ENCODE results near the gene LSS. TPM values are rescaled to one million over a fixed set of nuclear protein-coding genes. Genes with fewer than 3 reads are reported as not detected.

LSS gene
- total and polyA plus RNA-seq, 2 donors (not counting 3 experiments of a cell fraction or from before 2014, with no cell fraction given): 120 to 141 TPM

DNA sequence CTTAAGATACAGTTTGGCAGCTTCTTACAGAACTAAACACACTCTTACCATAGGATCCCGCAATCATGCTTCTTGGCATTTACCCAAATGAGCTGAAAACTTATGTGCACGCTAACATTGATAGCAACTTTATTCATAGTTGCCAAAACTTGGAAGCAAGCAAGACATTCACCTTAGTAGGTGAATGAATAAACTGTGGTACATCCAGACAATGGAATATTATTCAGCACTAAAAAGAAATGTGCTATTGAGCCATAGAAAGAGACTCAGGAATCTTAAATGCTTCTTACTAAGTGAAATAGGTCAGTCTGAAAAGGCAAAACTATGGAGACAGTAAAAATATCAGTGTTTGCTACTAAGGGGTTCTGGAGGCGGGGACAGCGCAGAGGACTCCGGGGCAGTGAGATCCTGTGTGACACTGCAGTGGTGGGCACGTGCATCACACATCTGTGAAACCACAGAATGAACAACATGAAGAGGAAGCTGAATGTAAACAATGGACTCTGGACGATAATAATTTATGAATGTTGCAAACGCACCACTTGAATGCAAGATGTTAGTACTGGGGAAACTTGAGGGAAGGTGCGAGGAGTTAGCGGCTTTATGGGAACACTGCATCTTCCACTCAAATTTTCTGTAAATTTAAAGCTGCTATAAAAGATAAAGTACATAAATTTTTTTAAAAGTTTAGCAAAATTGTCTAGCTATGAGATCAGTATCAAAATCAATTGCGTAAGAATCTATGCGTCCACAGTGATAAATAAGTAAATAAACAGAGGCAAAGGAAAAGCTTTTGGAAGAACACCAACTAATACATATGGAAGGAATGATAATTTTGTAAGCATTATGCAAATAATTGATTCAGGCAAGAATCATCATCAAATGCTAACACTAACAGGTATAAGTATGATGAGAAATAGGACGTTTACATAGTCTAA is 28.9 kb downstream of the LSS start:
- no TSS peak for BruUV-seq (replicated peaks)
- Histone ChIP-seq H3K4me1 (ENCODE audit: control insufficient read depth, extremely low read depth, insufficient read depth, low read length) (peaks cover 6% of the 10 kb centered on the region), H2AFZ (ENCODE audit: low read depth, low read length) (no peak overlapping the region), H3K4me3 (replicated peaks in 1 of 3; ENCODE audit: insufficient read depth in 1 of 3, low read depth in 1 of 3, low read length in 3 of 3) (no peak overlapping the region), H3K36me3 (ENCODE audit: control insufficient read depth in 2 of 2, extremely low read depth in 1 of 2, insufficient read depth in 2 of 2, low read length in 2 of 2) (peaks cover 21 to 23% of the 10 kb centered on the region in 2 experiments), H3K27me3 (ENCODE audit: control insufficient read depth in 2 of 2, insufficient read depth in 2 of 2, low read length in 2 of 2) (no peaks in the 10 kb centered on the region), H3K9ac (replicated peaks; ENCODE audit: extremely low read depth, insufficient read depth, low read length) (no peak overlapping the region), H3K9me3 (replicated peaks; ENCODE audit: control insufficient read depth, insufficient read depth, low read length) (no peaks in the 10 kb centered on the region), H3K79me2 (ENCODE audit: control insufficient read depth, insufficient read depth, low read length) (no peaks in the 10 kb centered on the region), H3K27ac (ENCODE audit: insufficient read depth, low read depth, low read length) (no peak overlapping the region), H3K4me2 (ENCODE audit: insufficient read depth, low read length) (no peak overlapping the region), H3K9me1 (replicated peaks; ENCODE audit: control insufficient read depth, extremely low read depth, insufficient read depth, low read length) (no peaks in the 10 kb centered on the region), H4K20me1 (replicated peaks; ENCODE audit: control insufficient read depth, extremely low read depth, insufficient read depth, low read length) (no peaks in the 10 kb centered on the region)
- ChIA-PET CTCF (interaction anchor here (0.8 to 1.4 kb wide), 2 partner anchors 56 to 57 kb away, joined by 3 read pairs; no protein-coding TSS in a partner anchor), POLR2A (no interaction called here)
- no peak for TF ChIP-seq POLR2AphosphoS5 (IDR thresholded peaks at IDR 0.05; ENCODE audit: insufficient read depth, low read depth, low read length)
- no peak for TF ChIP-seq EZH2 (IDR thresholded peaks at IDR 0.05; ENCODE audit: borderline replicate concordance, low read depth, low read length, severe bottlenecking)
- TF ChIP-seq, protein P1, sequence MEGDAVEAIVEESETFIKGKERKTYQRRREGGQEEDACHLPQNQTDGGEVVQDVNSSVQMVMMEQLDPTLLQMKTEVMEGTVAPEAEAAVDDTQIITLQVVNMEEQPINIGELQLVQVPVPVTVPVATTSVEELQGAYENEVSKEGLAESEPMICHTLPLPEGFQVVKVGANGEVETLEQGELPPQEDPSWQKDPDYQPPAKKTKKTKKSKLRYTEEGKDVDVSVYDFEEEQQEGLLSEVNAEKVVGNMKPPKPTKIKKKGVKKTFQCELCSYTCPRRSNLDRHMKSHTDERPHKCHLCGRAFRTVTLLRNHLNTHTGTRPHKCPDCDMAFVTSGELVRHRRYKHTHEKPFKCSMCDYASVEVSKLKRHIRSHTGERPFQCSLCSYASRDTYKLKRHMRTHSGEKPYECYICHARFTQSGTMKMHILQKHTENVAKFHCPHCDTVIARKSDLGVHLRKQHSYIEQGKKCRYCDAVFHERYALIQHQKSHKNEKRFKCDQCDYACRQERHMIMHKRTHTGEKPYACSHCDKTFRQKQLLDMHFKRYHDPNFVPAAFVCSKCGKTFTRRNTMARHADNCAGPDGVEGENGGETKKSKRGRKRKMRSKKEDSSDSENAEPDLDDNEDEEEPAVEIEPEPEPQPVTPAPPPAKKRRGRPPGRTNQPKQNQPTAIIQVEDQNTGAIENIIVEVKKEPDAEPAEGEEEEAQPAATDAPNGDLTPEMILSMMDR (IDR thresholded peaks at IDR 0.05; ENCODE audit: extremely low read depth in 1 of 2, insufficient read depth in 1 of 2, low read depth in 1 of 2, low read length in 2 of 2): no peak
- no peak for TF ChIP-seq GATA2 (IDR thresholded peaks at IDR 0.05; ENCODE audit: insufficient read depth, insufficient read length, low read depth, low read length)
- TF ChIP-seq POLR2A (IDR thresholded peaks at IDR 0.05; ENCODE audit: low read depth, low read length): no peak
- no peak for TF ChIP-seq FOS (IDR thresholded peaks at IDR 0.05; ENCODE audit: borderline replicate concordance, insufficient read depth, low read length)
- TF ChIP-seq MYC (IDR thresholded peaks at IDR 0.05; ENCODE audit: low read depth, low read length): no peak
- TF ChIP-seq, protein P2, sequence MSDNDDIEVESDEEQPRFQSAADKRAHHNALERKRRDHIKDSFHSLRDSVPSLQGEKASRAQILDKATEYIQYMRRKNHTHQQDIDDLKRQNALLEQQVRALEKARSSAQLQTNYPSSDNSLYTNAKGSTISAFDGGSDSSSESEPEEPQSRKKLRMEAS (IDR thresholded peaks at IDR 0.05; ENCODE audit: insufficient read depth, insufficient read length): no peak
- no peak for TF ChIP-seq JUN (IDR thresholded peaks at IDR 0.05; ENCODE audit: borderline replicate concordance, insufficient read depth, insufficient read length, low read depth)
- dilution Hi-C loops (cut with MboI; ENCODE audit: extremely low pct_ligation_motif_present, low sequenced_read_pairs) (no loop called here), intact Hi-C loops (cut with micrococcal nuclease) (no loop called here)
- DNase-seq (ENCODE audit: low read depth, low spot score) (no peak), FAIRE-seq (no peak)

Measured in endothelial cell of umbilical vein (primary cell).